GM12878 (cell line): ENCODE measurements around the gene OGA. TPM values are rescaled to one million over a fixed set of nuclear protein-coding genes. Genes with fewer than 3 reads are reported as not detected.

ENCODE experiments used
- CTCF ChIP-seq, 3 experiments: IDR thresholded peaks in 2 of 3; conservative IDR thresholded peaks in 1 of 3; 2 replicates each; pipeline ENCODE4 v1.5.1; 2011; ENCODE audit warnings: low read depth in 3 of 3, low read length in 3 of 3, mild to moderate bottlenecking in 3 of 3, control low read depth in 2 of 3, moderate library complexity in 2 of 3, inconsistent platforms in 1 of 3, mixed read lengths in 1 of 3; ENCODE audit not compliant: control insufficient read depth in 2 of 3, insufficient read depth in 1 of 3; ENCODE audit errors: extremely low read depth in 1 of 3
- CUX1 ChIP-seq: IDR thresholded peaks from 2 replicates; pipeline ENCODE4 v1.6.1; 2012; ENCODE audit warnings: improper control_type of control experiment, low read depth, low read length; ENCODE audit not compliant: insufficient replicate concordance
- DPF2 ChIP-seq: fragments of 450-650 bp; IDR thresholded peaks from 2 replicates; pipeline ENCODE4 v1.6.1; 2017; ENCODE audit warnings: mild to moderate bottlenecking
- E2F8 ChIP-seq: fragments of 450-650 bp; IDR thresholded peaks from 2 replicates; pipeline ENCODE4 v1.6.1; 2018; ENCODE audit warnings: mild to moderate bottlenecking, low read depth, moderate library complexity; ENCODE audit not compliant: partially characterized antibody
- HDGF ChIP-seq: fragments of 450-650 bp; IDR thresholded peaks from 2 replicates; pipeline ENCODE4 v1.6.1; 2016; ENCODE audit warnings: antibody characterized with exemption
- JUNB ChIP-seq: IDR thresholded peaks from 2 replicates; pipeline ENCODE4 v1.6.1; 2016; ENCODE audit warnings: antibody characterized with exemption, mild to moderate bottlenecking
- KLF5 ChIP-seq: fragments of 450-650 bp; IDR thresholded peaks from 2 replicates; pipeline ENCODE4 v1.6.1; 2014; ENCODE audit warnings: mild to moderate bottlenecking; ENCODE audit not compliant: partially characterized antibody
- RAD21 ChIP-seq: IDR thresholded peaks from 2 replicates; pipeline ENCODE4 v1.6.1; 2011; ENCODE audit warnings: mild to moderate bottlenecking, low read depth, low read length, moderate library complexity; ENCODE audit not compliant: insufficient read depth
- RELA ChIP-seq: fragments of 450-650 bp; IDR thresholded peaks from 2 replicates; pipeline ENCODE4 v1.8.0; 2014; ENCODE audit warnings: borderline replicate concordance; ENCODE audit not compliant: partially characterized antibody
- SMC3 ChIP-seq: IDR thresholded peaks from 2 replicates; pipeline ENCODE4 v1.6.1; 2011; ENCODE audit warnings: low read length, improper control_type of control experiment, borderline replicate concordance
- TARDBP ChIP-seq: IDR thresholded peaks from 2 replicates; pipeline ENCODE4 v1.6.1; 2016; ENCODE audit warnings: borderline replicate concordance
- YBX1 ChIP-seq: fragments of 450-650 bp; IDR thresholded peaks from 2 replicates; pipeline ENCODE4 v1.6.1; 2016; ENCODE audit warnings: antibody characterized with exemption
- ZZZ3 ChIP-seq: IDR thresholded peaks from 2 replicates; pipeline ENCODE4 v1.6.1; 2011; ENCODE audit warnings: low read depth; ENCODE audit not compliant: control insufficient read depth, insufficient read length
- polyA plus RNA-seq, 11 experiments: library from polyadenylated mRNA; depleted of rRNA in 4 of 11; unstranded in 6 of 11; stranded (reverse) in 5 of 11; fragments of >200 nt; fragmentation: Nextera tagmentation in 4 of 11; fragmentation: Illumina TruSeq in 1 of 11; extraction: Ambion mirVana in 4 of 11; extraction: Trizol in 1 of 11; gene quantifications; 1 replicate in 1 of 11; 2 replicates in 10 of 11; pipeline versions ENCODE4 v1.2.1 to v1.2.3, GENCODE V29; 2011 to 2016; ENCODE audit warnings: inconsistent platforms in 2 of 11, missing spikeins in 2 of 11, low read depth in 1 of 11
- total RNA-seq, 4 experiments: library from RNA; depleted of rRNA in 3 of 4; stranded (reverse); fragments of >200 nt in 3 of 4; fragmentation: Illumina TruSeq in 1 of 4; extraction: Trizol in 1 of 4; gene quantifications; 2 replicates each; pipeline versions ENCODE4 v1.2.1 to v1.2.3, GENCODE V29; 2013 to 2021

Gene OGA
- total and polyA plus RNA-seq, 10 of the 15 experiments (the other 5 are each of a cell fraction or from before 2014, with no cell fraction given) = 23.0 to 145 (median 85.2) TPM

- TF ChIP-seq CTCF (IDR thresholded peaks at IDR 0.05 in 2 of 3, conservative IDR thresholded peaks at IDR 0.05 in 1 of 3; ENCODE audit: control insufficient read depth in 2 of 3, extremely low read depth in 1 of 3, insufficient read depth in 1 of 3, low read depth in 3 of 3, low read length in 3 of 3) = 0 out of 6 replicates have a peak, but pooled peaks of 1 of the 3 experiments have one; percentile 2
- no peak for TF ChIP-seq SMC3
- no peak for TF ChIP-seq TARDBP
- TF ChIP-seq KLF5 = no peak
- TF ChIP-seq YBX1 = no peak
- TF ChIP-seq HDGF = peak; percentile 88; the same call in 1 of the 2 replicates
- no peak for TF ChIP-seq E2F8
- no peak for TF ChIP-seq ZZZ3
- no peak for TF ChIP-seq RELA
- TF ChIP-seq DPF2 = peak; percentile 67
- TF ChIP-seq CUX1 = no peak
- no peak for TF ChIP-seq JUNB
- no peak for TF ChIP-seq RAD21
Measured at GRCh38 chr10:101778781-101779543, 39.3 kb downstream of the OGA start (continued).
